Heart left ventricle (tissue), 13 donors: ENCODE data around the gene ACTR1A.

Source experiments
- CTCF ChIP-seq, 12 donors: fragments of 200-600 bp; sonication (generic) in 4 of 12; IDR thresholded peaks; one replicate each; pipeline versions ENCODE4 v1.5.0 to v1.8.0; 2018 to 2022; ENCODE audit warnings: antibody characterized with exemption in 12 of 12, mild to moderate bottlenecking in 5 of 12
- POLR2A ChIP-seq, 2 donors: fragments of 450-650 bp; IDR thresholded peaks; one replicate each; pipeline ENCODE4 v1.6.1; 2017; ENCODE audit warnings: antibody characterized with exemption in 2 of 2, mild to moderate bottlenecking in 2 of 2, moderate library complexity in 2 of 2
- donor health status: ischemic (EF 13 %, LVEDD 7.1; RV severe dilation, severe dysfunction).
- donor health status: DM: no; HTN: yes; CAD: no.
- donor health status: DM: no; HTN: no; CAD: no.
- donor health status: ischemic (EF 25% LVEDD 6.9; RV normal size, moderate dysfunction).
- donor health status: ischemic (EF 25% LVEDD 5.7; RV mildly dilated, moderate dysfunction).
- donor health status: ischemic (EF 35%, LVEDD 5.7; RV mildly dilated, moderate dysfunction).
- donor health status: nonischemic (EF 11% LVEDD 7.7; RV severe dilation, severe dysfunction).
- donor health status: DM: yes; HTN: yes; CAD: no.
- donor health status: PGD.
- donor health status: ischemic (EF 29% LVEDD 5.4; RV normal size, mild dysfunction).
- donor health status: nonischemic (EF 23%, LVEDD 6.1; RV moderate dilation, normal function).

DNA sequence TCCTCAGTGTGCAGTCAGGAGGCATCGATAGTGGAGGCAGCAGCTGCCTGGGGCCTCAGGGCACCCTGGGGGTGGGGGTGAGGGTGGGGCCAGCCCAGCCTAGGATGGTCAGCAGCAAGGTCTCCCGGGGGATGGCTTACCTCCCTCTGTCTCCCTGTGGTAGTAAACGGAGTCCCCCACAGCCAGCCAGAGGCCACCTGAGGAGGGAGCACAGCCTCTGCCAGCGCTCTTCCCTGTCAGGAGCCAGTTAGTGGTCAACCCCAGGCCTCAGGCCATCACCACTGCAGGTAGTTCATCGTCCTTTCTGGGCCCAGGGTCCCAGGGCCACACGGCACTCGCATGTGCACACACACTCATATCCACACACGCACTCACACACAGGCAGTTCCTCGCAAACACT is 22.1 kb downstream of the ACTR1A start:
- TF ChIP-seq POLR2A (IDR thresholded peaks at IDR 0.05) (no peak), CTCF (IDR thresholded peaks at IDR 0.05) (no peak)
